ENCODE data around the gene FAM81A.

The FAM81A gene

DNA sequence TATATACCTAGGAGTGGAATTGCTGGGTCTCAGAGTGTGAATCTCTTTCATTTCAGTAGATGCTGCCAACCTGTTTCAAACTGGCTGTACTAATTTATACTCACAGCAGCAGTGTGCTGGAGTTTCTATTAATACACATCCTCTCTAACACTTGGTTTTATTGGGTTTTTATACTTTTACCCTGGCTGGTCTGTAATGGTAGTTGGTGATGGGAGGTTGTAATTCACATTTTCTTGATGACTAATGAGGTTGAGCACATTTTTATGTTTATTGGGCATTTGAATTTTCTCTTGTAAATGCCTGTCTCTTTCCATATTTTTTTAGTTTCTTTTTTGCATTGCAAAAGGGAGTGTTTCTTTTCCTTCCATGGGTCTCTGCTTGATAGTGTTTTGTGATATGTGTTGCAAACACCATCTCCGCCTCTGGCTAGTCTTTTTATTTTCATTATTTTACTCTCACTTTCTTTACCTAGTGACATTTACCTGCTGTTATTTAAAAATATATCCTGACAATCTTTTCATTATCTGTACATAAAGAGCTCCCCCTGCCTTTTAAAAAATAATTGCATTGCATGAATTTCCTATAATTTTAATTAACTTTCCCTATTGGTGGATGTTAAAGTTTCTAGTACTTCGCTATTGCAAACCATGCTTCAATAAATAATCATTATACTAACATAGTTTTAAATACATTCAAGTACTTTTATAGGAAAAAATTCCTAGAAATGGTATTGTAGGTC is 124.6 kb downstream of the FAM81A start:
- no peaks in the 10 kb centered on the region for H3K4me1 ChIP-seq (ENCODE audit: insufficient read depth, low read length)
- no peaks in the 10 kb centered on the region for H3K27me3 ChIP-seq (ENCODE audit: insufficient read depth, low read length)
- H3K36me3 ChIP-seq (ENCODE audit: insufficient read depth, low read length): no peaks in the 10 kb centered on the region
- peaks cover 2% of the 10 kb centered on the region for H3K9me3 ChIP-seq (ENCODE audit: low read length)
- H3K4me3 ChIP-seq (ENCODE audit: low read length): no peak overlapping the region
- H2AFZ ChIP-seq (ENCODE audit: low read depth, low read length): no peak overlapping the region

- Histone ChIP-seq H3K36me3 (ENCODE audit: insufficient read depth, low read length) (no peaks in the 10 kb centered on the region), H3K4me1 (ENCODE audit: insufficient read depth, low read length) (no peaks in the 10 kb centered on the region), H2AFZ (ENCODE audit: low read depth, low read length) (no peak overlapping the region), H3K4me3 (ENCODE audit: low read length) (no peak overlapping the region), H3K27me3 (ENCODE audit: insufficient read depth, low read length) (no peaks in the 10 kb centered on the region), H3K9me3 (ENCODE audit: low read length) (peaks cover 2% of the 10 kb centered on the region)
These were observed 127.3 kb downstream of the FAM81A start for GRCh38 chr15:59565299-59565698.

GRCh38 chr15:59567324-59567723 is 129.3 kb downstream of the FAM81A start:
- Histone ChIP-seq H3K4me1 (ENCODE audit: insufficient read depth, low read length) (no peaks in the 10 kb centered on the region), H3K4me3 (ENCODE audit: low read length) (no peak overlapping the region), H2AFZ (ENCODE audit: low read depth, low read length) (no peak overlapping the region), H3K27me3 (ENCODE audit: insufficient read depth, low read length) (no peaks in the 10 kb centered on the region), H3K36me3 (ENCODE audit: insufficient read depth, low read length) (no peaks in the 10 kb centered on the region), H3K9me3 (ENCODE audit: low read length) (peaks cover 2% of the 10 kb centered on the region)

DNA sequence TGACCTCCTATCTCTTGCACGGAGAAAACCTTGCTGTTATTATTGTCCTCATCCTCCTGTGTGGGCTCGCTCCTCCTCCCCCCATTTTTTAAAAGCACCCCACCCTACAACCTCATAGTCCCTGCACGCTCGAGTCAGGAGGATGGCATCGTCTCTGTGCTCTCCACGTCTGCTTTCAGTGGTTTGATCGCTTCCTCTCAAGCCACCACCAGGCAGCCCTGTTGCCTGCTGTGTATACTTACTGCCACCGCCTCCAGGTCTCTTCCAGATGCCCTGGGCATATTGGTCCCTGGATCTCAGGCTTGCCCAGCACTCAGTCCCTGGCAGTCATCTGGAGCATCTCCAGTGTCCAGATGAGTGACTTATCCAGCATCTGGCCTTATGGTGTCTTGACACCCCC is 131.5 kb downstream of the FAM81A start:
- no peak overlapping the region for H2AFZ ChIP-seq (ENCODE audit: low read depth, low read length)

DNA sequence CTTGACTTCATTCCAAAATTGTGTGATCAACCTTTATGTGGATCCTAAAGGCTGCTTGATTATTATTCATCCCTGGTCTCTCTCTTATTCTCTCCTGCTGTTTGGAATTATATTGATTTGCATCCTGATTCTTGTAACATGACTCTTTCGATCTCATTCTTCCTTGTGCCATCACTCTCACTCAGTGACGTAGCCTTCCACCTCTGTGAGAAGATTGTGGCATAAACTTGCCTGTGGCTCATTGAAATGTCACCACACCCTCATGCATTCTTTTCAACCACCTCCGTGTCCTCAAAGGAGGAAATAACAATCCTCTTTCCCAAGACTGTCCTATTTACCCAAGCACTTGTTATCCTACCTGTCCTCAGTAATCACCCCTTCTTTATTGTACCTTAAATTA is 132.3 kb downstream of the FAM81A start:
- Histone ChIP-seq H3K27me3 (ENCODE audit: insufficient read depth, low read length) (no peaks in the 10 kb centered on the region), H2AFZ (ENCODE audit: low read depth, low read length) (no peak overlapping the region), H3K36me3 (ENCODE audit: insufficient read depth, low read length) (no peaks in the 10 kb centered on the region), H3K4me1 (ENCODE audit: insufficient read depth, low read length) (no peaks in the 10 kb centered on the region), H3K9me3 (ENCODE audit: low read length) (peaks cover 2% of the 10 kb centered on the region), H3K4me3 (ENCODE audit: low read length) (no peak overlapping the region)

More for the DNA sequence above, 131.5 kb downstream of the FAM81A start:
- H3K36me3 ChIP-seq (ENCODE audit: insufficient read depth, low read length): no peaks in the 10 kb centered on the region
- H3K4me3 ChIP-seq (ENCODE audit: low read length): no peak overlapping the region
- H3K27me3 ChIP-seq (ENCODE audit: insufficient read depth, low read length): no peaks in the 10 kb centered on the region
- peaks cover 2% of the 10 kb centered on the region for H3K9me3 ChIP-seq (ENCODE audit: low read length)
- H3K4me1 ChIP-seq (ENCODE audit: insufficient read depth, low read length): no peaks in the 10 kb centered on the region

DNA sequence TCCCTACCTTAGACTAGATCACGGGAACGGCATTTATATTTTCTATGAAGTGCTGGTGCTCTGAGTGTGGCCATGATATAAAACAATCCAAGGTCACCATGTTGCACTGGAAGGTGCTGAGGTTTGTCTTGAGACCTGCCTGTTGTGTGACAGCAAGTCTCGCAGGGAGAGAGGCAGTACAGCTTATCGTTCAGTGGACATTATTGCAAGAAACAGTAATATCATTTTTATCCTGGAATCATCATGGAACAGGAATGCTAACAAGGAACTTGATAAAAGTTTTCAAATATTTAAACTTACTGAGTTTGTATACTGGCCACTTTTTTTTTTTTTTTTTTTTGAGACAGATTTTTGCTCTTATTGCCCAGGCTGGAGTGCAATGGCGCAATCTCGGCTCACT is 133.6 kb downstream of the FAM81A start:
- Histone ChIP-seq H3K4me1 (ENCODE audit: insufficient read depth, low read length) (no peaks in the 10 kb centered on the region), H3K27me3 (ENCODE audit: insufficient read depth, low read length) (no peaks in the 10 kb centered on the region), H2AFZ (ENCODE audit: low read depth, low read length) (no peak overlapping the region), H3K4me3 (ENCODE audit: low read length) (no peak overlapping the region), H3K9me3 (ENCODE audit: low read length) (no peaks in the 10 kb centered on the region), H3K36me3 (ENCODE audit: insufficient read depth, low read length) (no peaks in the 10 kb centered on the region)

Measured in neuron (in vitro differentiated cells).